Stimulated activated CD4-positive, alpha-beta T cell treated with anti-CD3 and anti-CD28 coated beads, Interleukin-4, amount 100 ng/mL, for 24 hours (primary cell): ENCODE results near the gene MTRF1.
A peak's percentile ranks its signal among the peaks of the same experiment; 100 is the strongest.

ENCODE experiments used
- DNase-seq: peaks from one replicate; pipeline ENCODE4 v3.0.0-alpha.2; 2020

Gene MTRF1

DNA sequence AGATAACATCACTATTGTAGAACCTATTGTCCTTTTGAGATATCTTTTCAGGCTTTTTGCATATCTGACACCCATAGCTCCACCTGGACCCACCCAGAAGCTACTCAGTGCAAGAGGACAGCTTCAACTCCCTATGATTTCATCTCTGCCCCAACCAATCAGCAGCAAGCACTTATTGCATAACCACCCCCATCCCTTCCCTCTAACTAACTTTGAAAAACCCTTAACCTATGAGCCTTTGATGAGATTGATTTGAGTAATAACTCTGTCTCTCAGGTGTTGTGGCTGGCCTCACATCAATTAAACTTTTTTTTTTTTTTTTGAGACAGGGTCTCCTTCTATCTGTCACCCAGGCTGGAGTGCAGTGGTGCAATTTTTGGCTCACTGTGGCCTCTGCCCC lies 13.4 kb upstream of the MTRF1 start:
- DNase-seq: no peak

DNA sequence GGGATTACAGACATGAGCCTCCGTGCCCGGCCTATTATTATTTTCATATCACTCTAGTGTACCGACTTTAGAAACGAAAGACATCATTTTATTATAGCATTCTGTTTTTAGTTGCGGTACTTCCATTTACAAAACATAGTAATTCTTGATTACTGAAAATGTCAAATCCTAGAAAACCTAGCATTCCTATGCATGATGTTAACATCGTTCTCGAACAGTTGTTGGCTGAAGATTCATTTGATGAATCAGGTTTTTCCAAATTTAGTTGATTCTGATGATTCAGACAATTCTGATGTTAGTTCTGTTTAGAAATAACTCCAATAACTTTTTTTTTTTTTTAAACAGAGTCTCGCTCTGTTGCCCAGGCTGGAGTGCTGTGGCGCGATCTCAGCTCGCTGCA lies 11.5 kb upstream of the MTRF1 start:
- DNase-seq: no peak

GRCh38 chr13:41273831-41274441 lies 10.6 kb upstream of the MTRF1 start:
- no peak for DNase-seq

DNA sequence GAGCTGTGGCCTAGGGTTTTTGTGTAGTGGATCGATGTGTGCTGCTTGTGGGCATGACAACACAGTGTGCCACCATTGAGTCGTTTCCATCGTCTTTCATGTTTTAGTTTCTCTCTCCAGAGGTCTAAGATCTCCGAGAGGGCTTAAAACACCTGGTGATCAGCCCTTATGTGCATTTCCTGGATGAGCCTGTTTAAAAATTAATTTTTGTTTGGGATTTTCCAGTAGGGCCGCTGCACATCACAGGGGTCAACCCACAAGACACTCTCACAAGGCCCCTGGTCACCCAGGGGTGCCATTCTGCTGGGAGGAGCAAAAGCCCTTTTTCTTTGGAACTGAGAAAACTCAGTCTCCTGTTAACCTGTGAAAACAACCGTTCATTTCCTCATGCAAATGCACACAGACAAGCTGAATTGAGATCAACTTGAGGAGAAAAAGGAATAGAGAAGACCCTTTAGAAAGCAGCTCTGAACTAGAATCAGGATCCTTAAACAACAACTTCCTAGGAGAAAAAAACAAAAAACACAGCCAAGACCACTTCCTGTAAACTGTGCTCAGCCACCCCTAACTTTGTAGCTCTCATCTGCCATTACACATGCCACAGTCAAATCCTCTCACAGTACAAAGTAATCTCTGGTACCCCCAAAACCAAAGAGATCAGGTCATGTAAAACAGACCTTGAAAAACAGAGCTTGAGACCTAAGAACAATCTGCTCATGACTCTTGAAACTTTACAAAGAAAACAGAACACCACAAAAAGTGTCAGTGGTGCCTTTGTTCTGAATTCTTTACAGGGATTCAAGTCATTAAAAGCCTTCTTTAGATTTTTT lies 8.3 kb upstream of the MTRF1 start:
- DNase-seq: no peak

DNA sequence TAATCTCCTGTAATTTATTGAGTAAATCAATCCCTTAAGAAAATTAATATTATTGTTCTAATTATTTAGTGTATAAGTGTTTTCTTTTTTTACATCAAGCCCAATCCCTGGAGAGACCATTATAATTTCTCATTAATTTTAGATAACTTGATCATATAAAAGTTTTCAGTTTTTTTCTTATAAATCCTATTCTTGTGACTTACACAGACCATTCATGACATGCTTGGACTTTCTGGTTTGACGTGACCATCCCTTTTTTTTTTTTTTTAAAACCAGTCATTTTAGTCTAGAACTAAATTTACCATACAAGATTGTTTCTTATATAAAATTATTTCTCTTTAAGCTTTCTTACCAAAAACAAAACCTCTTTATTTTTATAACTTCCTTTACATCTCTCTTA lies 5.4 kb upstream of the MTRF1 start:
- DNase-seq: no peak

- no peak for DNase-seq
These were observed 3.7 kb upstream of the MTRF1 start for GRCh38 chr13:41267106-41267505.

DNA sequence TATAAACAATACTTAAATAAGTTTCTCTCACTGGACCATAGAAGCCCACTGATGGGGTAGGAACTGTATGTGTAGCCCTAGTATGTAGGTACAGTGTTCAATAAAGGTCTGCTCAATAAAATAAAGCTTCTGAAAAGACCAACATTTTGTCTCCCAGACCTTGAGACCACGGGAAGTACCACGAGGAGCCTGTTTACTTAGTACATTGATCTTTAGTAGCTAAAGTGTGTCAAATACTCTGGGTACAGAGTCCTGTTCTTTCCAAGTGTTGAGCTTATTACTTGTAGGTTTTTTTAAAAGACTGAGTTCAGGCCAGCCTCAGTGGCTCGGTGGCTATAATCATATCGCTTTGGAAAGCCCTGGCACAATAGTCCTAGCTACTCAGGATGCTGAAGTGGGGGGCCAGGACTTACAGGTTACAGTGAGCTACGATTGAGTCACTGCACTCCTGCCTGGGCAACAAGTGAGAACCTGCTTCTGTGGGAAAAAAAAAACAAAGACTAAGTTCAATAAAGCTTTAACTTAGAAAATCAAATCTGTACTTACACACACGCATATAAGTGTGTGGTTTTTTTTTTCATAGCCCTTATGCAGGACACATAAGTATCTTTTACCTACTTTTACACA lies 3.4 kb downstream of the MTRF1 start:
- no peak for DNase-seq

DNA sequence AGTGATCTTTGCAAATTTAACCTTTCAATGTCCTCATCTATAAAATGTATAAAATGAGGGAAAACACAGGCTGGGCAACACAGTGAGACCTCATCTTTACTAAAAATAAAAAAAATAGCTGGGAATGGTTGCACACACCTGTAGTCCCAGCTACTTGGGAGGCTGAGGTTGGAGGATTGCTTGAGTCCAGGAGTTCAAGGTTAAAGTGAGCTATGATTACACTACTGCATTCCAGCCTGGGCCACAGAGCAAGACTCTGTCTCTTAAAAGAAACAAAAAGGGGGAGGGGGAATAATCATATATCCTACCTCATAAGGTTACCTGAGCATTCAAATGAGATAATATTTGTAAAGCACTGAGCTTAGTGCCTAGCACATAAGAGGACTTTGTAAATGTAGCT lies 5.8 kb downstream of the MTRF1 start:
- DNase-seq: no peak

- no peak for DNase-seq
These were observed 8.5 kb downstream of the MTRF1 start for GRCh38 chr13:41254902-41255301.

- no peak for DNase-seq
These were observed 12.4 kb downstream of the MTRF1 start for GRCh38 chr13:41250993-41251392.

- no peak for DNase-seq
These were observed 16.3 kb downstream of the MTRF1 start for GRCh38 chr13:41246969-41247680.

- no peak for DNase-seq
These were observed 18.8 kb downstream of the MTRF1 start for GRCh38 chr13:41244556-41244955.

- no peak for DNase-seq
These were observed 21.8 kb downstream of the MTRF1 start for GRCh38 chr13:41241626-41242025.

GRCh38 chr13:41236369-41236768 lies 27.0 kb downstream of the MTRF1 start:
- DNase-seq: no peak

DNA sequence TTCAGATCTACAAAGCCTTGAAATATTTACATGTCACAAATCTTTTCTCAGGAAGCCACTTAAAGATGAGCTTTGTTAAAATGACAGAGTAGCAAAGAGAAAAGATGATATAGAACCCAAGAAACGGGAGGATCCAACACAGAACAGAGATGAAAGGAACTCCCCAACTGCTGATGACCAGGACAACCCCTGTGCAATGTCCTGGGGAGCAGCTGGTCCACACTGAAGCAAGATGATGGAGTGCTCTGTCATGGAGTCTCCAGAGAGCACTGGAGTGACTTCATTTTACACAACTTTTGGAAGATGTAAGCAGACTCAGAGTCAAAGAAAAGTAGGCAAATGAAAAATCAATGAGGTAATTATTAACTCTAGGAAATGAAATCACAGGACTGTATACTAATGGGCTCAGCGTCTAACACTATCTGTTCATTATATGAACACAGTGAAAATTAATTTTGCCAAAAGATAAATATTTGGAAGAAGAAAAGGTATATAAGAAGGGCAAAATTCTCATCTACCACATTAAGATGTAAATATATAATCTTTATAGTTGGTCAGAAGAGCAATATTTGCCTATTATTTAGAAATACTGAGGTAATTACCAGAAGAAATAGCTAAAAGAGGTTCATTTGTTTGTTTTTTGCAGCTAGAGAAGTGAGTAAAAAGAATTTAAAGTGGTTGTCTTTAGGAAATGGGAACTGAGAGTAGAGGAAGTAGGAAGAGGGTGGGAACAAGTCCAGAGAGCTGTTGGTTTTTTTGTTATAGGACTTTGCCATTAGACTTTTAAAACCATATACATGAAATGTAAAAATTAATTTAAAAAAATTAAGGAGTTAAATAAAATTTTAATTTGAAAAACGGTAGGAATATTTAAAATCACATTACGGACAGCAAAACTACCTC lies 30.5 kb downstream of the MTRF1 start:
- no peak for DNase-seq

DNA sequence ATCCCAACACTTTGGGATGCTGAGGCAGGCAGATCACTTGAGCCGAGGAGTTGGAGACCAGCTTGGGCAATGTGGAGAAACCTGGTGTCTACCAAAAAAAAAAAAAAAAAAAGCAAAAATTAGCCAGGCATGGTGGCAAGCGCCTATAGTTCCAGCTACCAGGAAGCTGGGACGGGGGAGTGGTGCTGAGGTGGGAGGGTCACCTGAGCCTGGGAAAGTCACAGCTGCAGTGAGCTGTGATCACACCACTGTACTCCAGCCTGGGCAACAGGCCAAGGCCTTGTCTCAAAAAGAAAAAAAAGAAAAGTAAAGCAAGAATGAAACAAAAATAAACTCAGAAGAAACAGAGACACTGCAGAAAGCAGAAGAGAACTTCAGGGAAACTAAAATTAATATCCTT lies 31.6 kb downstream of the MTRF1 start:
- no peak for DNase-seq

- DNase-seq: no peak
These were observed 32.2 kb downstream of the MTRF1 start for GRCh38 chr13:41231025-41231677.

- DNase-seq: no peak
These were observed 34.0 kb downstream of the MTRF1 start for GRCh38 chr13:41229356-41229755.

DNA sequence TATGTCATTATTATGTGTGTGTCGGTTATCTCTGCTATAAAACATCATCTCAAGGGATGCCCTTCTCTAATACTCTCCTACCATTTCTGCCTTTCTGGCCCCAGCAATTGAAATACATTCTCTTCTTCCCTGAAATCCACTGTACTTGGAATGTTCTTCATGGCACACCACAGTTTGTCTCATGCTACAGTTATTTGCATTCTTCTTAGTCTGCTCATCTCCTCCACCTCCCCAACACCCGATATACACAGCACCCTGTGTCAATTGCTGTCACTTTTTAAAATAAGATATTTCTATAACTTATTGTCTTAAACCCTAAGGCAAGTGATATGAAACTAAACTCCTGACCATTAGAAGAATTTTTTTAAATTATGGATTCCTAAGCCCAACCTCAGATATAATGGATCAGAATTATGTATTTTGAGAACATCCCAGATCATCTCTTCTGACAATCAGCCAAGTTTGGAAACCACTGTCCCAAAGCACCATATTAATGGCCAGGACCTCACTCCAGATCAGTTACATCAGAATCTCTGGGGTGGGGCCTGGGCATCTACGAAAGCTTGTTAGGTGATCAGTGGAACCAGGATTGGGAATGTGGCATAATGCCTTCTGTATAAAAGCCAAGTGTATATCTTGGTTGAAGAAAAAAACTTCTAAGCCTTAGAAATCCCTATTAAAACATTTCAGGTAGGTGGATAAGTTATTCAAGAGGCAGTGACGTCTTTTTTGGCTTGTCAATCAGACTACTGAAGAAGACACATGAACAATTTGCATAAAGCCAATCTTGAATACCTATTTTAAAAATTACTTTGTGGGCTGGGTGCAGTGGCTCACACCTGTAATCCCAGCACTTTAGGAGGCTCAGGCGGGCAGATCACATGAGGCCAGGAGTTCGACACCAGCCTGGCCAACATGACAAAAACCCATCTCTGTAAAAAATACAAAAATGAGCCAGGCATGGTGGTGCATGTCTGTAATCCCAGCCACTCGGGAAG lies 39.0 kb downstream of the MTRF1 start:
- DNase-seq: no peak

GRCh38 chr13:41222259-41222852 lies 41.0 kb downstream of the MTRF1 start:
- peak; percentile 67 for DNase-seq
